Measurements from ENCODE around the gene RBM39. TPM values are rescaled to one million over a fixed set of nuclear protein-coding genes. Genes with fewer than 3 reads are reported as not detected.
"Not testable (repeated sequence)": the region's sequence is repeated elsewhere in the genome, so short reads cannot be mapped to it uniquely, and the experiment has no call there.

The RBM39 gene
- total RNA-seq, 1 experiment from 2014 or later = 341 TPM

DNA sequence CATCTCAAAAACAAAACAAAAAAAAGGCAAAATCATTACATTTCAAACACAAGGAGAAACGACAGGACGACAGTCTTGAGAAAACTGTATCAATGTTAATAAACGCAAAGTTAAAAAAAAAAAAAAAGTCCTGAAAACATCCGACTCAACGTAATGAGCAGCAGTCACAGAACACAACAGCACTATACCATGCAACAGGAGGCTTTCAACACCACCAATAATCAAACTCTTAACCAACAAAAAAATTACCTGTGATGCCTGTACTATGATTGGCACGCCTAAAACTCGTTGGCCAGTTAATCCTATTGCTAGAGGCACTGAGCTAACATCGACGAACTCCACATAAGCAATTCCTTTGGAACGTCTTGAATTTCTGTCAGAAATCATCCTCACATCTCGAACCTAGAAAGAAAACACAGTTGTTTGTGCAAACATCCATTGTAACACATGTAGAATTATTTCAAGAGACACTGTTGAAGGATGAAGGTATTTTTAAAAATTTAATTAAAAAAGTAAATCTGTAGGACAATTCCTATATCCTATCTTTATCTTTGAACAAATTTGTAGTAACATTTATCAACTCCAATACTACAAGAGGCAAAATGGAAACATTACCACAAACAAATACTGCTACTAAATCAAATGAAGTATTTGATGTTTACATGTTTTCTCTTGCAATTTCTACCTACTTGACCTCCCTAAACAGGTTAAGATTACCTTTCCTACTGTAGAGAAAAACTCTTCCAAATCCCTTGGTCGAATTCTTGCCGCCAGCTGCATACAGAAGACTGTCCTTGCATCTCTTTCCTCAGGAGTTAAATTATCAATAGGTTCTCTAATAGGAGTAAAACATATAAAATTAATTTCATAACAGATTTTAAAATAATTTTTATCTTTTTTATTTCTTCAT, 17.5 kb downstream of the RBM39 start:
- Histone ChIP-seq H3K27me3 (ENCODE audit: low read length) (no peaks in the 10 kb centered on the region), H3K4me3 (ENCODE audit: low read length) (no peak overlapping the region), H3K27ac (ENCODE audit: low read length) (no peak overlapping the region), H3K4me2 (ENCODE audit: low read length) (no peak overlapping the region), H3K79me2 (ENCODE audit: low read length) (peaks cover 91% of the 10 kb centered on the region), H3K9me2 (replicated peaks; ENCODE audit: low read length) (no peaks in the 10 kb centered on the region), H3K9me3 (ENCODE audit: low read length) (no peaks in the 10 kb centered on the region), H3K9ac (ENCODE audit: low read length) (no peak overlapping the region), H3F3A (ENCODE audit: low read length, unreplicated experiment) (peaks cover 9% of the 10 kb centered on the region), H3K36me3 (ENCODE audit: low read depth, low read length) (peaks cover 87% of the 10 kb centered on the region), H2AFZ (ENCODE audit: low read length) (no peak overlapping the region), H3K4me1 (ENCODE audit: insufficient read depth, low read length) (no peaks in the 10 kb centered on the region), H4K20me1 (ENCODE audit: low read length) (peaks cover 72% of the 10 kb centered on the region)
- ChIA-PET CTCF (no interaction called here), POLR2A (ENCODE audit: unreplicated experiment) (interaction anchor here (0.6 kb wide), 1 partner anchor 230 kb away, joined by 14 read pairs; the partner anchor contains the start of gene SCAND1)
- TF ChIP-seq EZH2phosphoT487 (IDR thresholded peaks at IDR 0.05; ENCODE audit: borderline replicate concordance, low read length) (no peak), CTCF (conservative IDR thresholded peaks at IDR 0.05; ENCODE audit: low read depth, low read length) (no peak), EZH2 (IDR thresholded peaks at IDR 0.05; ENCODE audit: low read length, unreplicated experiment) (no peak)
- no TSS peak for BruUV-seq (replicated peaks)
- intact Hi-C loops (cut with micrococcal nuclease) = no loop called here
- ATAC-seq (no peak), DNase-seq (no peak)

- peaks cover 92% of the 10 kb centered on the region for H3K79me2 ChIP-seq (ENCODE audit: low read length)
- CTCF ChIA-PET; ATAC-seq; H2AFZ ChIP-seq (ENCODE audit: low read length); H3K9me2 ChIP-seq (replicated peaks; ENCODE audit: low read length); H3K9ac ChIP-seq (ENCODE audit: low read length); H3K4me3 ChIP-seq (ENCODE audit: low read length); H3K4me2 ChIP-seq (ENCODE audit: low read length); POLR2A ChIA-PET (ENCODE audit: unreplicated experiment); intact Hi-C loops (cut with micrococcal nuclease); H3K27me3 ChIP-seq (ENCODE audit: low read length); BruUV-seq (replicated peaks); H3K27ac ChIP-seq (ENCODE audit: low read length); H3K4me1 ChIP-seq (ENCODE audit: insufficient read depth, low read length); H3F3A ChIP-seq (ENCODE audit: low read length, unreplicated experiment); H3K9me3 ChIP-seq (ENCODE audit: low read length); DNase-seq: not testable (repeated sequence)
- peaks cover 89% of the 10 kb centered on the region for H3K36me3 ChIP-seq (ENCODE audit: low read depth, low read length)
- peaks cover 74% of the 10 kb centered on the region for H4K20me1 ChIP-seq (ENCODE audit: low read length)
Observed at GRCh38 chr20:35723652-35724320, 18.3 kb downstream of the RBM39 start.

DNA sequence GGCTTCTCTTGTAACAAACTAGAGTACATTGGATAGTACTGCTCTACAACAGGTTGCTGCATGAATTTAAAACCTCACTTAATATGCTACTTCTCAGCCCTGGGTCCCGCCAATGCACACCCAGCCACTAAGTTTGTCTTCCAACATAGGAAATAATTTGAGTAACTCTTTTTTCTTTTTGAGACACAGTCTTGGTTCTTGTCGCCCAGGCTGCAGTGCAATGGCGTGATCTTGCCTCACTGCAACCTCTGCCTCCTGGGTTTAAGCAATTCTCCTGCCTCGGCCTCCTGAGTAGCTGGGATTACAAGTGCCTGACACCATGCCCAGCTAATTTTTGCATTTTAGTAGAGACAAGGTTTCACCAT, 18.8 kb downstream of the RBM39 start:
- H3K4me2 ChIP-seq (ENCODE audit: low read length); BruUV-seq (replicated peaks); H3K9me3 ChIP-seq (ENCODE audit: low read length); CTCF ChIA-PET; DNase-seq; H3K4me3 ChIP-seq (ENCODE audit: low read length); H3F3A ChIP-seq (ENCODE audit: low read length, unreplicated experiment); intact Hi-C loops (cut with micrococcal nuclease); H2AFZ ChIP-seq (ENCODE audit: low read length); H3K4me1 ChIP-seq (ENCODE audit: insufficient read depth, low read length); H3K27ac ChIP-seq (ENCODE audit: low read length); H3K9ac ChIP-seq (ENCODE audit: low read length); H3K9me2 ChIP-seq (replicated peaks; ENCODE audit: low read length); ATAC-seq; H3K27me3 ChIP-seq (ENCODE audit: low read length); POLR2A ChIA-PET (ENCODE audit: unreplicated experiment): not testable (repeated sequence)
- Histone ChIP-seq H3K79me2 (ENCODE audit: low read length) (peaks cover 93% of the 10 kb centered on the region), H4K20me1 (ENCODE audit: low read length) (peaks cover 78% of the 10 kb centered on the region), H3K36me3 (ENCODE audit: low read depth, low read length) (peaks cover 89% of the 10 kb centered on the region)
